IPS-18c (cell line): ENCODE measurements around the gene MOCS1.

ENCODE experiments used
- H3K4me3 ChIP-seq: 2 replicates; pipeline ENCODE4 v1.7.0; 2013; ENCODE audit warnings: low read depth, mild to moderate bottlenecking, low read length, moderate library complexity; ENCODE audit not compliant: insufficient read depth
- H3K9me3 ChIP-seq: one replicate; pipeline ENCODE4 v1.6.1; 2013; ENCODE audit warnings: mild to moderate bottlenecking, low read length, moderate library complexity; ENCODE audit not compliant: control insufficient read depth, insufficient read depth

The MOCS1 gene

GRCh38 chr6:39930540-39930939 is 3.7 kb downstream of the MOCS1 start:
- Histone ChIP-seq H3K4me3 (no peak overlapping the region), H3K9me3 (no peaks in the 10 kb centered on the region)

DNA sequence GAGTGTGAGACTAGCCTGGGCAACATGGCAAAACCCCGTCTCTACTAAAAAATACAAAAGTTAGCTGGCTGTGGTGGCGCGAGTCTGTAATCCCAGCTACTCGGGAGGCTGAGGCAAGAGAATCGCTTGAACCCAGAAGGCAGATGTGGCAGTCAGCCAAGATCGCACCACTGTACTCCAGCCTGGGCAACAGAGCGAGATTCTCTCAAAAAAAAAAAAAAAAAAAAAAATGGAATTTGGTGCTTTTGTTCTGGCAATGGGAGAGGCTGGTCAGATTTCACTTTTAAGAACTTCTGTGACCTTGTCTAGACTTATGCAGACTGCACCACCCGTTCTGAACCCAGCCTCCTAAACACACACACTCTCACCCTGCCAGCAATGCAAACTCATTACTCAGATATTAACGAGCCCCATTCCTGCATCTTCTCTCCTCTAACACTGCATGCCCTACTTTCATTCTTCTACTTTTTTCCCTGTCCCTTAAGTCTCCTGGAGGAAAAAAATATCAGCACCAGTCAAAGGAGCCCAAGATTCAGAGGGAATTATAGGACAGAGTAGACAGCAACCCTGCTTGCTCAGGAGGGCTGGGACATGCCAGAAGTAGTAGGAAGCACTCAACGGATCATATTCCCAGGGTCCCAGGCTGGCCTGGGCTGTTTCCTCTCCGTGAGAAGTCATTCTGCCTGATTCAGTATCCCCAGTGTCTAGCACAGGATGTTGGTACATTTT is 4.4 kb downstream of the MOCS1 start:
- H3K4me3 ChIP-seq = no peak overlapping the region
- no peaks in the 10 kb centered on the region for H3K9me3 ChIP-seq

- Histone ChIP-seq H3K9me3 (no peaks in the 10 kb centered on the region), H3K4me3 (no peak overlapping the region)
Measured at GRCh38 chr6:39929039-39929732, 5.1 kb downstream of the MOCS1 start.

DNA sequence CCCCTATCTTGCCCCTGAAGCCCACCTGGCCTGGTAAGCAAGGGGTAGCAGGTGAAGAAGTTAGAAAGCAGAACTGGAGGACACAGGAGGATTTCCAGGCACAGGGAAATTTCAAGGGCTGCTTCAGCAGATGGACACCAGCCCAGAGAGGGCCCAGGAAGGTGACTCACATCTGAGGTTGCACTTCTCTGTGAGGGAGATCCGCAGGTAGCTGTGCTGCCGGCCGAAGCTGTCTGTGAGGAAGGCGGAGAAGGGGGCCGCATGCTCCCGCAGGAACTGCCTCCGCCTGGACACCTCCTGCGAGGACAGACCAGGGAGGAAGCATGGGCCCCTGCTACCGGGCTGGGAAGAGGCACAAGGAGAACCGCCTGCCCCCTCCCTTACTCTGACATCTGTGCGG is 7.1 kb downstream of the MOCS1 start:
- Histone ChIP-seq H3K4me3 (no peak overlapping the region), H3K9me3 (no peaks in the 10 kb centered on the region)

DNA sequence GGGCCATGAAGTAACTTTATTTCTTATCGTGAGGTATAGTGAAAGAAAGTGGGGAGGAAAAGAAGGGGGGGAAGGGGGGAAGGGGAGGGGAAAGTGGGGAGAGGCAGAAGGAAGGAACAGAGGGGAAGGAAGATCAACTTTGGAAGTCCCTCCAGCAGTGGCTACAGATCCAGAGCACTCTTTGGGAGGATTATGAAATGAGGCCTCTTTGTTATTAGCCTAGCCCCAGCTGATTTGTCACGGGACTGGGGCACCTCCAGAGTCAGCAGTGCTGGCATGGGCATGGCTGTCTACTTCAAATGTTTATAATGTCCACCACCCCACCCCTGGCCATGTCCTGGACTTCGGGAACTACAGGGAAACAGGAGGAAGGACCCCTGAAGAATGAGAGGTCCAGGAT is 7.6 kb downstream of the MOCS1 start:
- Histone ChIP-seq H3K9me3 (no peaks in the 10 kb centered on the region), H3K4me3 (no peak overlapping the region)

DNA sequence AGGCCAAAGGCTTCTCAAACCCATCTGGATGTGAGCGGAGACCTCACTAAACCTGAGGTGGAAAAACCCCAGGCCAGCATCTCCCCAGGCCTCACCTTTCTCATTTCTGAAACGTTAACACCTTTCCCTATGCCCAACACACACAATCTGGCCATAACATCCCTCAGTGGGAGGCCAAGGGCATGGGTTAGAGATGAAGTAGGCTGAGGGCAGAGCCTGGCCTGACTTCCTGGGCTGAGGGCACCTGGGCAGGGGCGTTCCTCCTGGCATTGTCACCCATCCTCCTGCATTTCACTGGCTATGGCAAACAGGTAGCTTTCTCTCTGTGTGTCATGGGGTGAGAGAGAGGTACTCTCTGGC is 8.4 kb downstream of the MOCS1 start:
- H3K9me3 ChIP-seq = no peaks in the 10 kb centered on the region
- no peak overlapping the region for H3K4me3 ChIP-seq

- H3K4me3 ChIP-seq = no peak overlapping the region
- H3K9me3 ChIP-seq = no peaks in the 10 kb centered on the region
Measured at GRCh38 chr6:39925191-39925930, 8.9 kb downstream of the MOCS1 start.

GRCh38 chr6:39924283-39924682 is 10.0 kb downstream of the MOCS1 start:
- H3K4me3 ChIP-seq = no peak overlapping the region
- no peaks in the 10 kb centered on the region for H3K9me3 ChIP-seq

DNA sequence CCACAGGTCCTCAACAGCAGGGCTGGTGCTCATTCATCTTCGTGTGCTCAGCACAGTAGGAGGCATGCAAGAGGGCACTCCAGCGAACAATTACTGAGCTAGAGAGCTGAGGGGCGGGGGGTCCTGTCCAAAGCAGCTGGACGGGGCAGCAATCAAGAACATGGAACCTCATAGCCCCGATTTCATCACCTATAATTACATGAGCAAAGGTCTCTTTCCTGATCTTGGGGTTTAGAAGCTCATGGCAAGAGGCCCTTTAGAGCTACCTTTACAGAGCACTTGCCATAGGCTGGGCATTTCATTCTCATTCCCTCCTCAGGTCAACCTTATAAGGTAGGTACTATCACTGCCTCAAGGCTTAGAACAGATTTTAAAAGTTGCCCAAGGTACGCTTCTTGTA is 10.4 kb downstream of the MOCS1 start:
- H3K4me3 ChIP-seq = no peak overlapping the region
- H3K9me3 ChIP-seq = no peaks in the 10 kb centered on the region

- Histone ChIP-seq H3K4me3 (no peak overlapping the region), H3K9me3 (no peaks in the 10 kb centered on the region)
Measured at GRCh38 chr6:39923394-39923793, 10.9 kb downstream of the MOCS1 start.

DNA sequence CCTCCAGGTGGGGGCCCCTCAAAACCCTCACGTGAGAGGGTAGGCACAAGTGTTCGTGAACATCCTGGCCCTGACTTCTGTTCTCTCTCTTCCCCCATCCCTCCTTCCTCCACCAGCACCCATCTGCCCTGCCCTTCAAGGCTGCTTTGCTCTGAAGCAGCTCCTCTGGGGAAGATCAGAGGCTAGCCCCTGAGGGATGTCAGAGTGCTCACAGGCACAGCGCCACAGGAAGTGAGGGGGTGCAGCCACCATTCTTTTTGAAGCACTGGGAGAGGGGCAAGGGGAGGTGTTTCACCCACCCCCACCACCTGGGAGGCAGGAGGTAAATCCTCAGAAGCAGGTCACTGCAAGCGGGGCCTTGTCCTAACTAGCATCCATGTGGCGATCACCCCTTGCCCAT is 11.4 kb downstream of the MOCS1 start:
- Histone ChIP-seq H3K9me3 (no peaks in the 10 kb centered on the region), H3K4me3 (no peak overlapping the region)

- Histone ChIP-seq H3K9me3 (no peaks in the 10 kb centered on the region), H3K4me3 (no peak overlapping the region)
Measured at GRCh38 chr6:39920157-39920556, 14.1 kb downstream of the MOCS1 start.

- no peak overlapping the region for H3K4me3 ChIP-seq
- no peaks in the 10 kb centered on the region for H3K9me3 ChIP-seq
Measured at GRCh38 chr6:39918831-39919230, 15.4 kb downstream of the MOCS1 start.

DNA sequence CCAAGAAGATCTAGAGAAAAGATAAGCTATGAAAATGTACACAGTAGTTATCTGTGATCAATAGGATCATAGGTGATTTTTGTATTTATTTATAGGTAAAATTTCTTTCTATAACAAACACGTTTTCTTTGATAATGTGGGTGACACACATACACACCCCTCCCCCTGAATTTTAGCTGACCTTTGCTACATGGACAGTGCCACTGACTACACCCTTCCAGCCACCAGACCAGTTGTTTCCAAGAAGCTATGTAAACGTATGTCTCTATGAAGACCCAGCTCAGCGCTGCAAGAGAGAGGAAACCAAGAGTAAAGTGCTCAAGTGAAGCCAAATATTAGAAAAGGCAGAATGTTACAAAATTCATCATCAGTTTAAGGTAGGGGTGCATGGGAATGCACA is 16.3 kb downstream of the MOCS1 start:
- H3K4me3 ChIP-seq = no peak overlapping the region
- no peaks in the 10 kb centered on the region for H3K9me3 ChIP-seq

DNA sequence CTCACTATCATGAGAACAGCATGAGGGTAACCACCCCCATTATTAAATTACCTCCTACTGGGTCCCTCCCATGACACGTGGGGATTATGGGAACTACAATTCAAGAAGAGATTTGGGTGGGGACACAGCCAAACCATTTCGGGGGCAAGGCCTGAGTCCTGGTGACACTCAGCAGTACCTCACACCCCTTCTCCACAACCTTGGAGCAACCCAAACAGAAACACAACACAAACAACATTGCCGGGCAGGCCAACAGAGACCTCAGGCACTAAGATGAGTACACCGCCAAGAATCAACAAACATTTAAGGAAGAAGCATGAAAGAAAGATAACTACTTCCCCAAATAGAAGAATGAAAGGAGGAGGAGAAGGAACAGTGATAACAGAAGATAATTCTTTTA is 16.9 kb downstream of the MOCS1 start:
- Histone ChIP-seq H3K9me3 (no peaks in the 10 kb centered on the region), H3K4me3 (no peak overlapping the region)

DNA sequence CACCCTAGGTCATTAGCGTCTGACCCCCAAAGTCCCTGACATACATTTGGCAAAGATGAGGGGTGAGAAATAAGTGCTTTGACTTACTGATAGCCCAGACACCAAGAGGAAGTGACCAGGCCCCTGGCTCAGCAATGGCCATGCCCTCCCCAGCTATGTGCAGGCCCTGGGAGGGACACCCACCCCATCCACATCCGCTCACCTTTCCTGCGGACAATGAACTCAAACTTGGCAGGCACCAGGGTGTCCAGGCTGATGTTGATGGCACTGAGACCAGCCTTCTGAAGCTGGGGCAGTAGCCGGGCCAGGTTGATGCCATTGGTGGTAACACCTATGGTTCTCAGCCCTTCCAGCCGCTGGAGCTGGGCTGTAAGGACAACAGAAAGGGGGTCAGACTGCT is 18.4 kb downstream of the MOCS1 start:
- H3K9me3 ChIP-seq = no peaks in the 10 kb centered on the region
- no peak overlapping the region for H3K4me3 ChIP-seq

GRCh38 chr6:39914239-39914638 is 20.0 kb downstream of the MOCS1 start:
- no peaks in the 10 kb centered on the region for H3K9me3 ChIP-seq
- no peak overlapping the region for H3K4me3 ChIP-seq

- Histone ChIP-seq H3K4me3 (no peak overlapping the region), H3K9me3 (no peaks in the 10 kb centered on the region)
Measured at GRCh38 chr6:39913391-39913916, 20.8 kb downstream of the MOCS1 start.
